NCI-H345 (cell line): ENCODE measurements around the gene SLC25A52.
"Not testable (repeated sequence)": the region's sequence is repeated elsewhere in the genome, so short reads cannot be mapped to it uniquely, and the experiment has no call there.

Source experiments
- DNase-seq: peaks from one replicate; lab custom pipeline; 2025; lab: John Stamatoyannopoulos, UW

The SLC25A52 gene, protein sequence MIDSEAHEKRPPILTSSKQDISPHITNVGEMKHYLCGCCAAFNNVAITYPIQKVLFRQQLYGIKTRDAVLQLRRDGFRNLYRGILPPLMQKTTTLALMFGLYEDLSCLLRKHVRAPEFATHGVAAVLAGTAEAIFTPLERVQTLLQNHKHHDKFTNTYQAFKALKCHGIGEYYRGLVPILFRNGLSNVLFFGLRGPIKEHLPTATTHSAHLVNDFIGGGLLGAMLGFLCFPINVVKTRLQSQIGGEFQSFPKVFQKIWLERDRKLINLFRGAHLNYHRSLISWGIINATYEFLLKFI

DNA sequence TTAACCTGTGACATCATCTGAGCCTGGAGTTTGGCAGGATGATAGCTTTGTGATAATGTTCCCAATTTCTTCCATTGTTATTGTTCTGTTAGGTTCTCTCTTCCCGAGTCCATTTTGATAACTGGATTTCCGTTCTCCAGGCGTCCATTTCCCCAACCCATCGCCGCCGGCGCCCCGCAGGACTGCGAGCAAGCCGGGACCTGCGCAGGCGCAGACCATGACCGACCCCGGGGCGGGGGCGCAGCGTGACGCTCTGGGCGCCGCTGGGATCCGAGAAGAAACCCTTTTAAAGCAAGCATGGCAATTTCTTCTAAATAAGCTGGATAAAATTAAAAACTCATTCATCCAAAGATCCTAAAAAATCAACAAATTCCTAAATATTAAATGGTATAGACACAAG, at the start of gene SLC25A52:
Gene SLC25A52 (minus strand): TSS at position 186 of the 400 bp plus-strand sequence. CDS start 219 bp downstream, outside the sequence.
- no peak for DNase-seq

DNA sequence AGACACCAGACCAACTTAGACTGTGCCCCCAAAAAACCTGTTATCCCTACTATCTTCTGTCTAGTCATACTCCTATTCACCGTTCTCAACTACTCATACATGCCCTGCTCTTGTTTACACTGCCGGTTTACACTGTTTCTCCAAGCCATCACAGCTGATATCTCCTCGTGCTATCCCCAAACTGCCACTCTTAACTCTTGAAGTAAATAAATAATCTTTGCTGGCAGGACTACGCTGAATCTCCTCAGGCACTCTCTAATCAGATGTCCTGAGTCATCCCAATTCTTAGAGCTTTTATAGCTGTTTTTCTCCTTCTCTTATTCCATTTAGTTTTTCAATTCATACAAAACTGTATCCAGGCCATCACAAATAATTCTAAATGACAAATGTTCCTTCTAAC, 48.4 kb upstream of the SLC25A52 start:
- DNase-seq, result not testable (repeated sequence)

DNA sequence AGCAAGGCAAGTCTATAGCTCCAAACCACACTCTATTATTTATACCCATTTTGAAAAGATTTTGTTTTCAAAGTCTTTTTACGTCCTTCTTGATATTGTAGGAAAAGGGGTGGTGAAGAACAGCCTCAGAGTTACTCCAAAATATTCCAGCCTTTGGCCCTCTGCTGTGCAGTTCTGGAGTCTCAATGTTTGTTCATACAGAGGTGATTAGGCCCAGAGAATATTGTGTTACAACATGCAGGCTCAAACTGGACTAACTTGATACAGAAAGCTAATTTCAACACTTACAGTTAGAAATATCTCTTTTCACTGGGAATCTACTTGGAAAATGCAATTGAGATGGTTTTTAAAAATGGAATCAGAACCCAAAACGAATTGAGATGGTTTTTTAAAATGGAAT, 40.4 kb upstream of the SLC25A52 start:
- DNase-seq, result no peak

DNA sequence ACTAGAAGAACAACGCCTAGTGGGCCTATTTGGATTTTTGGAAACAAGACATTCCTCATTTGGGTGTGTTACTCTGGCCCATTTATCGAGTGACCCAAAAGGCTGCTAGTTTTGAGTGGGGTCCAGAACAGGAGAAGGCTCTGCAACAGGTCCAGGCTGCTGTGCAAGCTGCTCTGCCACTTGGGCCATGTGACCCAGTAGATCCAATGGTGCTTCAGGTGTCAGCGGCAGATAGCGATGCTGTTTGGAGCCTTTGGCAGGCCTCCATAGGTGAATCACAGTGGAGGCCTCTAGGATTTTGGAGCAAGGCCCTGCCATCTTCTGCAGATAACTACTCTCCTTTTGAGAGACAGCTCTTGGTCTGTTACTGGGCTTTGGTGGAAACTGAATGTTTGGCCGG, 38.6 kb upstream of the SLC25A52 start:
- DNase-seq, result not testable (repeated sequence)

DNA sequence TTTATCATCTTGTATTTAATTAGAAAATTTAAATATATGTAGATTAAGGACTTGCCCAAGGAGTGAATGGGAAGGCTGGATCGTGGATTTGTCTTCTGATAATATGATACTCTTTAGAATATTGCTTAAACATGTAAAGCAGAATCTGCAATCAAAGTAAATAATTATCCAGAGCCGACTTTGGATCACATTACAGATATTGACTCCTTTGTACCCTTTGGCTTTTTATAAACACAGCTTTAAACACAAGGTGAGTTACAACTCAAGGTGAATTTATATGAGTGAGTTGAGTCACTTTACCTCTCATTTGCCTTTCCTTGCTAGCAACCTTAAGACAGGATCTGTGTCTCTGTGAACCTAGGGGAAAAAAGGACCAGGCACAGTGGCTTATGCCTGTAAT, 37.7 kb upstream of the SLC25A52 start:
- DNase-seq, result no peak

DNA sequence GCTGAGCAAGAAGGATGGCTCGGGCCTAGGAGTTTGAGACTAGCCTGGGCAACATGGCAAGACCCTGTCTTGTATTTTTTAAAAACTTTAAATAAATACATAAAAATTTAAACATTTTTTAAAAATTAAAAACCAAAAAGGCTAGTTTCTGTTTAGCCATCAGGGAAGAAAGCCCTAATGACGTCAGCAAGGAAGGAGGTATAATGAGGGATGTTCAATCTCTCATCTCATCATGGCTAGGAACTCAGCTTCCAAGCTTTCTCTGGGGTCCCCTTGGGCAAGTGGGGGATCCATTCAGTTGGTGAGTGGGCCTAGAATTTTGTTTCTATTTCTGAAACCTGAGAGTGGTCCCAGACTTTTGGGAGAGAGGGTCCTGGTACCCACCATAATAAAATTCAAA, 35.1 kb upstream of the SLC25A52 start:
- DNase-seq, result no peak

DNA sequence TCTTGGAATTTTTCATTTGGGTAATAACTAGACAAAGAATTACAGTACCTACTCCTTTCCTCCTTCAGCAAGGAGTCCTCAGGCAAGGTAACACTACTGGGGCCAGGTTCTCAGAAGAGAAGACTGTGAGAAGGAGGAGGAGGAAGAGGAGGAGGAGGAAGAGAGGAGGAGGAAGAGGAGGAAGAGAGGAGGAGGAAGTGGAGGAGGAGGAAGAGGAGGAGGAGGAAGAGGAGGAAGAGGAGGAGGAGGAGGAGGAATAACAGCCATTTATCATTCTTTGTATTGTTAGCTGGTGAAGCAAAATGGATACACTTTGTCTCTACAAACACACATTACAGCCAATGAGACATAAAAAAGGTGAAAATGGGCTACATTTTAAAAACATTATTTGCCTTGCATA, 32.9 kb upstream of the SLC25A52 start:
- DNase-seq, result no peak

DNA sequence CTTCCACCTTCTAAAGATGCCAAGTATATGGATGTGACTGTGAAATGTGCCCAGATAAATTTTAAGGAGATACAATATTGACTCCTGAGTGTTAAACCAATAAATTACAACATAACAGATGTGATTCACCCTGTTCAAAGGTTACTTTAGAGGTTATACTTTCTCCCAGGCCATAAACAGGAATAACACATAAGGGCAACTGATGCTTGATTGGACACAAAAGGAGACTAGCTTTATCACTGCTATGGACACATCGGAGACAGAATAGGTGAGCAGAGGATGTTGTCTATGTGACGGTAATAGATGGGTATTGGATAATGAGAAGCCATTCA, 31.9 kb upstream of the SLC25A52 start:
- DNase-seq, result no peak

DNA sequence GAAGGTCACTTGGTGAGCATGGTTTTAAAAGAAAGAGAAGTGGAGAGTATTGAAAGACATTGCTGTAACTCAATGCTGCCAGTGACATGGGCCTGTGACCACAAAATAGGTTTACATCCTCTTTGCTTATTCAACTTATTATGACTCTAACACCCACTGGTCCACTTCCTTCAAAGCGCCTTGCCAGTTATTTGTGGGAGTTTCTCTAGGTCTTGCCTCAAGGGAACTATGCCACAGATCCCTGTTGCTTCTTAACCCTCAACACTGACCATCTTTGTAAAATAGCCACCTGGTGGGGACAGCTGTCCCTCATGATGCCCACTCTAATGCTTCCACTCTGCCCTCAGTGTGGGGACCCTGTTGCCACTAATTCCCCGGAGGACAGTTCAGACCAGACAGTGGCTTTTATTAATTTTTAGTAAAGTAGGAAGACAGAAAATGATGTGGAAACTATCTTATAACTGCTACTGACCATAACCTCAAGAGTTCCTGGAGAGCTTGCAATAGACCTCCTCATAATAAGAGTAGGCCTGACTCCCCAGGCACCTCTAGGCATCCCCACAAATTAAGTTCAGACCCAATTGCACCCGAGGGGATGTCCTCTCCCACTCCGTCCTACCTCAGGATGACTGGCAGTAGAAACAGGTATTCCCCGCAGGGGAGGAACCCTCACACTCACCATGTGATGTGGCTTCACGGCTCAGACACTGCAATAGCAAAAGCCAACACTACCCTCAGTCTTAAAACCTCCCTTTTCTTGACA, 31.3 kb upstream of the SLC25A52 start:
- DNase-seq, result no peak

DNA sequence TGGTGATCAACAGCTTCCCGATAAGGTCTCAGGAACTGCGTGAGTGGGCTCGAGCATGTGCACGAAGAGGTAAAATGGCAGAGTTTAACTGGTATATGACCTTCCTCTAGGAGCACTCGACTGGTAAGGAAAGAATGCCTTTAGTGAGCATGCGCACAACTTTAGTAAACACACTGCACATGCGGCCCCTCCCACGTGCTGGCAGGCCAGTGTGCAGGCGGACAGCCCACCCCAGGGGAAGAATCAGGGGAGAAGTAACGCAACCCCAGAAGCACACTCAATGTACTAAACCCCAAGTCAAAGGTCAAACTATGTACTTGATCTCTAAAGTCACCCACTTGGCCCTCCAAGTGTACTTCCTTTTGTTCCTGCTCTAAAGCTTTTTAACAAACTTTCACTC, 28.7 kb upstream of the SLC25A52 start:
- DNase-seq, result no peak

DNA sequence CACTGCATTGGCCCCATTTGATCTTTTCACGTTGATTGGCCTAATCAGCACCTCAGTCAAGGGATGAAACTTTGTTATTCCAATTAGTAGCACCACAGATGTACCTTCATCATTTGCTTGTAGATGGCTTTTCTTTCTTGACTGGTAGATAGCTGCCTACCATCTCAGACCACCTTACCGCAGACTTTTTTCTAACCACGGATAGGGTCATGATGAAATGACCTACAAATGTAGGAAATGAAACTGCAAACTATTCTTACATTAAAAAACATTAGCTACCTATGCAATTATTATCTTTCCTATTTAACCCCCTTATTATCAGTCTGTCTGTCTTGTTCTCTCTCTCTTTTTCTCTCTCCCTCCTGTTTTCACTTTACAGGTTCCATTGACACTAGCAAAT, 22.4 kb upstream of the SLC25A52 start:
- DNase-seq, result no peak

DNA sequence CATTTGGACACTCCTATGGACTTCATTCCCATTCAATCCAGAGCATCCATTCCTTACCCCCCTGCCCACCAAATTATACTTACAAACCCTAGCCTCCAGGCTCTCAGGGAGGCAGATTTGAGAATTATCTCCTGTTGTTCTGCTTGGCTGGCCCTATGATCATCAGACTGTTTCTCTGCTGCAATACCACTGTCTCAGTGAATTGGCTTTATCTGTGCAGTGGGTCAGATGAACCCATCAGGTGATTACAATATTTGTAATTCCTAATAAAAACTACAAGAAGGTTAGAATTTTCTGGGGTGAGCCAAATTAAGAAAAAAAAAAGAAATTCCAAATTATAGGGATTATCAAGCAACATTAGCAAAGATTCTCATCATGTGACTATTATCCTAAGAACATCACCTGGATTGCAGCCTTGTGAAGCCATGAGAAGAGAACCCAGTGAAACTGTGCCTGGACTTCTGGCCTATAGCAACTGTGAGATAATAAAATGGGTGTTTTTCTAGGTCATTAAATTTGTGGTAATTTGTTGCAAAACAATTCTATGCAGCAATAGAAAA, 17.8 kb upstream of the SLC25A52 start:
- DNase-seq, result no peak

DNA sequence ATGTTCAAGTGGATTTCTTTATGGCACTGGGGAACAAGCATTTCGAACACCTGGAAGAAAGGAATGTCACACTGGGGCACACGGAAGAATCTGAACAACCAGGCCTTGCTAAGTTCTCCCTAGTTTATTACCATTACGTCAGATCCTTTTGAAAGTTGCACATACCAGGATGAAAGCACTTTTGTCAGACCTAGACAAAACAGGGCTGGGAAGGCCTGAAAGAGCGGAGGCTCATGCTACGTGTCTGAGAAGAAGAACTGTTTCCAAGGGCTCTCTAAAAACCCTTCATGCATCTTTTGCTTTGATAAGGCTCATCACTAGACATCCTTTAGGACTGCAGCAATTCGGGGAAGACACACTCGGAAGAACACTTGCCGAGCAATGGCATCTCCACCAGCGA, 15.4 kb upstream of the SLC25A52 start:
- DNase-seq, result no peak

DNA sequence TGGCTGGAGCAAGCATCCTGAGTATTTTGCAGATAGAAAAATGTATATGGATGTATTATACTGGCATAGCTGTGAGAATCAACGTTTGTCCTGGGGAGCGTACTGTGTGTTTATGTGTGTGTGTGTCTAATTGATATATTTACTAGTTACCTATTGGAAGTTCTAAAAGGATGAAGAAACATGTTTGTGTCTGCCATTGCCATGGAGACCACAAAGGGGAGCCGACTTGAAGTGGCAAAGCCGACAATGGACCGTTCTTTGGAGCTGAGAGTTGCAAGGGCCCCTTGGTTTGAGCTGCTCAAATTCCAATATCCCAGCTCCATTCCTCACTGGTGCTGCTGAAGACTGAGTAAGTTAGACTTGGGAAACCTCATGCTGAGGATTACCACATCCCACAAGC, 14.3 kb upstream of the SLC25A52 start:
- no peak for DNase-seq

DNA sequence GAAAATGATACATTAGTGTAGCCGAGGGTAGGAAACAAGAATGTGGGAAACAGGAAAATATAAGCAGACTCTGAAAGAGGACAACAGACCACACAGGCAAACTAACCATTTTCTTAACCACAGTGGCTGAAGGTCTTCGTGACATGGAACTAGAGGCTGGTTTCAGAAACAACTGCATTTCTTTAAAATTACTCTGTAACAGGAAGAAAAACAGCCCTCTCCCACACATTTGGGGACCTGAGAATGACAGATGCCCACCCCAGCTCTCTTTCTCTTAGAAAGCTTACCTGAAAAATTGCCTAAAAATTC, 13.8 kb upstream of the SLC25A52 start:
- DNase-seq, result no peak

DNA sequence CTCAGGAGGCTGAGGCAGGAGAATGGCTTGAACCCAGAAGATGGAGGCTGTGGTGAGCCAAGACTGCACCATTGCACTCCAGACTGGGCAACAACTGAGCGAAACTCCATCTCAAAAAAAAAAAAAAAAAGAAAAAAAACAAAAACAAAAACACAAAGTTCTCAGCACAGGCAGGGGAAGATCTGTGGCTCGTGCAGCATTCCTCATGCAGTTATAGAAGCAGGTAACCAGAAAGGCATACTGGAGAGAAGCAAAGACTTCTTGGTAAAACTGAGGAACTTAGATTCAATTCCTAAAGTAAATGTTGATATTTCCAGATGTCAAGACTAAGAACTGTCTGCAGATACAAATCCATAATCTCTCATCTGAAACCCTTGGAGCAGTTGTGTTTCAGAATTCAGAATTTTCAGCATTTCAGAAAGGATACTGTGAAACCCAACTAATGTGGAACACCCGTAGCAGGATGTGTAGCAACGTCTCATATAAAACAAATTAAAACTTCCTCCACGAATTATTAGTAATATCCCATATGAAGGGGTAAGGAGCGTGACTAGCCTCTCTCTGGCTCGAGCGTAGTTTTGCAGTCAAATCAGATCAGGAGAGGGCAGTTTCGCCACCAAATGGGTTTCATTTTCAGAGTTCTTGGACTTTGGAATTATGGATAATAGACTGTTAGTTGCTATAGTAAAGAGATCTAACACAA, 13.2 kb upstream of the SLC25A52 start:
- DNase-seq, result no peak

DNA sequence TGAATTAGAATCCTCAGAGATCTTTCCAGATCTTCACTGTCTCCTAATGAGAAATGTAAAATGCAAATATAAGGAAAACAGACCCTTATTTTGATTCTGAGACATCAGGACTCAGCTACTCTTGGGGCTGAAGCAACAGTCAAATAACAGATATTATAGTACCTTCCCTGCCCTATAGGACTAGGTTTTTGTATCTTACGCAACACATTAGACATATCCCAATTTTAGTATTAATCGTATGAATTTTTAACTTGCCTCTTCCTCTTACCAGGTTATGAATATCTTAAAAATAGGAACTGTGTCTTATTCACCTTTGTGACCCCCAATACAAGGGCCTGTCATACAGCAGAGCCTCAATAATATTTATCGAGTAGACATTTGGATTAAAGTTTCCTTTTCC, 12.0 kb upstream of the SLC25A52 start:
- no peak for DNase-seq

DNA sequence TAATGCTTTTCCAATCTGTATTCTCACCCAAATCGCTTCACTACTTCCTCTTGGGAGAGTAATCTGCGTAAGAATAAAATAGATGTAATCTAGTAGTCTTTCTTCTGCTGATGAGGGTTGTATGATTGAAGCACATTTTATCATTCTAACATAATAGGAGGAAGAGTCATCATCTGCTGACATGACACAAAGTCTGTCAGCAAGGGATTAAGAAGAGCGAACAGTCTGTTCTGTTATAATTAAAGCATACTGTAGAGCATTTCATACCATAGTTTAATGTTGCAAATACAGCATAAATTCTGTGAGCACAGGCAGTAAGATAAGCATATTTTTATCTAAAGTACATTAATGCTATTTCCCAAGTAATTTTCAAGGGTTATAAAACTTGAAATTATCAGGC, 10.4 kb downstream of the SLC25A52 start:
- DNase-seq, result no peak

DNA sequence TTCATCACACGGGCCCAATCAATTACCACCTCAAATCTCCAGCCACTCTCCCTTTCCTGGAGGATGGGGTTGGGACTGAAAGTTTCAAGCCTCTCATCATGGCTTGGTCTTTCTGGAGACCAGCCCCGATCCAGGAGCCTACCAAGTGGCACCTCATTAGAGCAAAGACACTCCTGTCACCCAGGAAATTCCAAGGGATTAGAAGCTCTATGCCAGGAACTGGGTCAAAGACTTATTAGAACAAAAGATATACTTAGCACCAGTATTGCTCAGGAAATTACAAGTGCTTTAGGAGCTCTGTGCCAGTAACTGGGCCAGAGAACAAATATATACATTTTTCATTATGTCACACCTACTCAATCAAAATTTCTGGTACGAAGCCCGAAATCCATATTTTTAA, 14.3 kb downstream of the SLC25A52 start:
- no peak for DNase-seq

DNA sequence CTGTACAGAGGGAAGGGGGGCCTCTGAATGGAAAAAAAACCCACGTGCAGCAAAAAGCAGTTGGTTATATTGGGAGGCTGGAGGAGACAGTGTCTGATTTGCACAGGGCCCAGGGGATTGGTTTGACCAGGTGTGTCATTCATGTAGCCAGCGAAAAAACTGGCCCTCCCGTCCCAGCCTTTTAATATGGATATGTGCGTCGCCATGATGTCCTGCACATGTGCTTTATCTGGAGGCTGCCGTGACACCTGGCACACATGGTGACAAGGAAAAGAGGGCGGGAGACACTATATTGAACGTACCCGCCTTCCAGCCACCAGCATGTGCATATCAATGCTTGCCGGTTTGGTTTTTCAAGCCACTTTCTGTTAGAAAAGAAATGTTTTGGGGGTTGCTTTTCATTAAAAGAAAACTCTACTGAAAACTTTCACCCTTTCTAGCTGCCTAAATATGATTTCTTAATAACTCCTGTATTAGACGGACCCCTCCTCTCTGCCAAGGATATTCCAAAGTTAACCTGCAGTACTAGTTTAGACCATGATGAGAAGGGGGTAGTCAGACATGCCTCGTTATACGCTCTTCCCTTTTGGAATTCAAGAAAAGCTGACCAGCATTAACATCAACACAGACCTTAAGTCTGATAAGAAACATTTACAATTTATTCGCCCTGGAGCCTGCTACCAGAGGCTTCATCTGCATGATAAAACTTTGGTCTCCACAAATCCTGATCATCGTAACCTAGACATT, 16.2 kb downstream of the SLC25A52 start:
- no peak for DNase-seq

DNA sequence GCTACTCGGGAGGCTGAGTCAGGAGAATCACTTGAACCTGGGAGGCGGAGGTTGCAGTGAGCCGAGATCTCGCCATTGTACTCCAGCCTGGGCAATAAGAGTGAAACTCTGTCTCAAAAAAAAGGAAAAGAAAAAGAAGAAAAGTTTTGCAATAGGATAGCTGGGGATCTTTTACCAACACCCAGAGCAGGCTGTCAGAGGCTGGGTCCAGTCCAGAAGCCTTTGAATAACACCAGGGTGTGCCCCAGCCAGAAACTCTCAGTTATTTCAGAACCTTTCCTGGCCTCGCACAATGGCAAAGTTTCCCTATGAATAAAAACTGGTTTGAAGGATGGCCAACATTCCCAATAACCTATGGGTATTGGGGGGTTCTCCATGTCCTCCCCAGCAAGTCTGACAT, 17.1 kb downstream of the SLC25A52 start:
- DNase-seq, result not testable (repeated sequence)

DNA sequence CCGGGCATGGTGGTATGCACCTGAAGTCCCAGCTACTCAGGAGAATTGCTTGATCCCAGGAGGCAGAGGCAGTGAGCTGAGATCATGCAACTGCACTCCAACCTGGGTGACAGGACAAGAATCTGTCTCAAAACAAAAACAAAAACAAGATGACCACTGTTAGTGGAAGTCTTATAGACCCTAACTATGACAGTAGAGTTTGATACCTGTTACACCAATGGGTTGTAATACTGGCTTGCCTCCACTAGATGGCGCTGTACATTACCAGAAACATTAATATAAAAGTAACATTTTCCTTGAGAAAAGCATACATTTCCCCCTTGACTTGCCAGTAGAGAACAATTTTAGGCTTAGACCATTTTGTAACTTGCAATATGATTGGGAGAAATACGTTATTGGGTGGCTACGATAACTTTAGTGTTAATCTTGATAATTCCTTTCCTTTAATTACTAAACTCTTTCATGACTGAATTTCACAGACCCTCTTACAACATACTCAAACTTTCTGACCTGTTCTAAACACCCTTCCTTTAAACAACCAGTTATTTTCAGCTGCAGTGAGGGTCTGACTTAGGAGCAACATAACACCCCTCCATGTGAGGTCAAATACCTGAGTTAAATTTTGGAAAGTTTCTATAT, 19.5 kb downstream of the SLC25A52 start:
- peak; percentile 28 for DNase-seq
